Natural killer cell (primary cell): ENCODE results near the gene LRP1B. TPM values are rescaled to one million over a fixed set of nuclear protein-coding genes. Genes with fewer than 3 reads are reported as not detected.

Experiments used
- ATAC-seq, 3 donors: fragments of 150-1000 bp in 2 of 3; fragments of 200-7000 bp in 1 of 3; cut with Tn5 transposase; 1 replicate in 1 of 3; 2 replicates in 2 of 3; pipeline ENCODE4 v1.10.0; 2021; ENCODE audit warnings: mild to moderate bottlenecking in 2 of 3, moderate library complexity in 2 of 3
- DNase-seq, 2 donors: peaks; one replicate each; pipeline versions ENCODE4 v3.0.0 to v3.0.0-alpha.2; 2013 to 2021; ENCODE audit warnings: mixed read lengths in 1 of 2
- H3K27ac ChIP-seq: one replicate; pipeline ENCODE4 v1.5.1; 2013; ENCODE audit warnings: mild to moderate bottlenecking, low read length
- H3K27me3 ChIP-seq: one replicate; pipeline ENCODE4 v1.6.1; 2013; ENCODE audit warnings: low read length; ENCODE audit not compliant: control insufficient read depth, insufficient read depth
- H3K36me3 ChIP-seq: one replicate; pipeline ENCODE4 v1.6.1; 2013; ENCODE audit warnings: low read length; ENCODE audit not compliant: control insufficient read depth, insufficient read depth
- H3K4me1 ChIP-seq: one replicate; pipeline ENCODE4 v1.6.1; 2013; ENCODE audit warnings: low read length; ENCODE audit not compliant: control insufficient read depth, insufficient read depth
- H3K4me3 ChIP-seq: one replicate; pipeline ENCODE4 v1.5.1; 2013; ENCODE audit warnings: low read length
- H3K9me3 ChIP-seq: one replicate; pipeline ENCODE4 v1.6.1; 2013; ENCODE audit warnings: low read length; ENCODE audit not compliant: control insufficient read depth, insufficient read depth
- H3K27ac Mint-ChIP-seq, 2 donors: one replicate each; pipeline ENCODE4 v1.8.0; 2022; ENCODE audit warnings: mild to moderate bottlenecking in 2 of 2, mixed read lengths in 2 of 2, moderate library complexity in 1 of 2
- H3K27me3 Mint-ChIP-seq, 2 donors: one replicate each; pipeline ENCODE4 v1.8.0; 2022; ENCODE audit warnings: low read depth in 2 of 2, mixed read lengths in 2 of 2
- H3K36me3 Mint-ChIP-seq: one replicate; pipeline ENCODE4 v1.8.0; 2022; ENCODE audit warnings: mixed read lengths
- H3K4me1 Mint-ChIP-seq, 2 donors: one replicate each; pipeline ENCODE4 v1.8.0; 2022; ENCODE audit warnings: mixed read lengths in 2 of 2
- H3K4me3 Mint-ChIP-seq: one replicate; pipeline ENCODE4 v1.8.0; 2022; ENCODE audit warnings: mild to moderate bottlenecking, moderate library complexity, mixed read lengths
- H3K9me3 Mint-ChIP-seq, 2 donors: one replicate each; pipeline ENCODE4 v1.8.0; 2022; ENCODE audit warnings: mixed read lengths in 2 of 2
- CTCF ChIP-seq: fragments of 200-600 bp; IDR thresholded peaks from one replicate; pipeline ENCODE4 v1.8.0; 2022; ENCODE audit warnings: antibody characterized with exemption
- WGBS: methylation state at CpG from one replicate; pipeline ENCODE4 v1.1.7; 2013; ENCODE audit warnings: missing lambda C conversion rate; ENCODE audit not compliant: insufficient coverage; 5-methylcytosine and 5-hydroxymethylcytosine counted together
- intact Hi-C: fragments of 100-400 bp; cut with micrococcal nuclease; formaldehyde crosslinking; loops from one replicate; pipeline ENCODE4 v1.14.2; 2022
- total RNA-seq, 4 donors: library from RNA; stranded (reverse); fragments of 120-200 nt in 1 of 4; gene quantifications; one replicate each; pipeline versions ENCODE4 v1.2.3 to v1.2.4, GENCODE V29; 2013 to 2022

LRP1B gene
- total RNA-seq, 3 donors from 2014 or later (not counting 1 experiment from before 2014, with no cell fraction given) = 0.05 TPM; not detected in 2

GRCh38 chr2:140747090-140747489 is 1383.7 kb downstream of the LRP1B start:
- H3K4me3 Mint-ChIP-seq = no peak overlapping the region
- no peaks in the 10 kb centered on the region for H3K4me1 Mint-ChIP-seq
- no peak overlapping the region for H3K27ac Mint-ChIP-seq
- no peaks in the 10 kb centered on the region for H3K27me3 Mint-ChIP-seq
- intact Hi-C loops = no loop called here
- no peak for TF ChIP-seq CTCF
- peaks cover 5 to 9% of the 10 kb centered on the region in 2 donors for H3K9me3 Mint-ChIP-seq
- Histone ChIP-seq H3K4me1 (no peaks in the 10 kb centered on the region), H3K27ac (no peak overlapping the region), H3K9me3 (no peaks in the 10 kb centered on the region), H3K36me3 (no peaks in the 10 kb centered on the region), H3K27me3 (no peaks in the 10 kb centered on the region), H3K4me3 (no peak overlapping the region)
- no peaks in the 10 kb centered on the region for H3K36me3 Mint-ChIP-seq
- no peak for DNase-seq
- WGBS = 27% methylated on average over 2 of the region's 2 CpGs
- ATAC-seq = no peak

GRCh38 chr2:140744379-140744778 is 1386.4 kb downstream of the LRP1B start:
- no peak overlapping the region for H3K27ac ChIP-seq
- 94% methylated on average over 3 of the region's 3 CpGs for WGBS
- TF ChIP-seq CTCF = no peak
- Mint-ChIP-seq H3K9me3 (peaks cover 12 to 20% of the 10 kb centered on the region in 2 donors), H3K27ac (no peak overlapping the region), H3K36me3 (no peaks in the 10 kb centered on the region), H3K4me1 (no peaks in the 10 kb centered on the region), H3K4me3 (no peak overlapping the region), H3K27me3 (no peaks in the 10 kb centered on the region)
- ATAC-seq (no peak), DNase-seq (no peak)
- H3K36me3 ChIP-seq = no peaks in the 10 kb centered on the region
- H3K4me3 ChIP-seq = no peak overlapping the region
- intact Hi-C loops = no loop called here
- H3K9me3 ChIP-seq = no peaks in the 10 kb centered on the region
- H3K27me3 ChIP-seq = no peaks in the 10 kb centered on the region
- H3K4me1 ChIP-seq = no peaks in the 10 kb centered on the region

GRCh38 chr2:140737006-140737405 is 1393.8 kb downstream of the LRP1B start:
- WGBS = 100% methylated on average over 1 of the region's 1 CpG
- no peaks in the 10 kb centered on the region for H3K9me3 ChIP-seq

More at GRCh38 chr2:140737006-140737405, 1393.8 kb downstream of the LRP1B start:
- peaks cover 26 to 29% of the 10 kb centered on the region in 2 donors for H3K9me3 Mint-ChIP-seq
- H3K27ac ChIP-seq = no peak overlapping the region
- H3K36me3 ChIP-seq = no peaks in the 10 kb centered on the region
- intact Hi-C loops = no loop called here
- H3K4me3 ChIP-seq = no peak overlapping the region
- H3K4me1 ChIP-seq = no peaks in the 10 kb centered on the region
- no peak for DNase-seq
- no peaks in the 10 kb centered on the region for H3K4me1 Mint-ChIP-seq
- ATAC-seq = no peak
- H3K4me3 Mint-ChIP-seq = no peak overlapping the region
- no peaks in the 10 kb centered on the region for H3K36me3 Mint-ChIP-seq
- no peaks in the 10 kb centered on the region for H3K27me3 ChIP-seq
- TF ChIP-seq CTCF = no peak
- H3K27ac Mint-ChIP-seq = no peak overlapping the region
- H3K27me3 Mint-ChIP-seq = no peaks in the 10 kb centered on the region
